Transverse colon (tissue), 3 donors: ENCODE results near the gene MED10.

Experiments used
- EP300 ChIP-seq: sonication (generic); formaldehyde crosslinking; IDR thresholded peaks from one replicate; pipeline ENCODE4 v1.6.1; 2017; ENCODE audit warnings: antibody characterized with exemption, low read depth
- TF ChIP-seq, protein P1 (sequence below), 5 experiments: fragments of 200-600 bp in 3 of 5; fragments of 450-650 bp in 2 of 5; sonication (generic) in 3 of 5; IDR thresholded peaks; 1 replicate in 2 of 5; 2 replicates in 3 of 5; pipeline ENCODE4 v1.5.1; 2016 to 2017; ENCODE audit warnings: antibody characterized with exemption in 5 of 5, inconsistent platforms in 3 of 5, mild to moderate bottlenecking in 2 of 5, moderate library complexity in 1 of 5

- TF ChIP-seq, protein P1, sequence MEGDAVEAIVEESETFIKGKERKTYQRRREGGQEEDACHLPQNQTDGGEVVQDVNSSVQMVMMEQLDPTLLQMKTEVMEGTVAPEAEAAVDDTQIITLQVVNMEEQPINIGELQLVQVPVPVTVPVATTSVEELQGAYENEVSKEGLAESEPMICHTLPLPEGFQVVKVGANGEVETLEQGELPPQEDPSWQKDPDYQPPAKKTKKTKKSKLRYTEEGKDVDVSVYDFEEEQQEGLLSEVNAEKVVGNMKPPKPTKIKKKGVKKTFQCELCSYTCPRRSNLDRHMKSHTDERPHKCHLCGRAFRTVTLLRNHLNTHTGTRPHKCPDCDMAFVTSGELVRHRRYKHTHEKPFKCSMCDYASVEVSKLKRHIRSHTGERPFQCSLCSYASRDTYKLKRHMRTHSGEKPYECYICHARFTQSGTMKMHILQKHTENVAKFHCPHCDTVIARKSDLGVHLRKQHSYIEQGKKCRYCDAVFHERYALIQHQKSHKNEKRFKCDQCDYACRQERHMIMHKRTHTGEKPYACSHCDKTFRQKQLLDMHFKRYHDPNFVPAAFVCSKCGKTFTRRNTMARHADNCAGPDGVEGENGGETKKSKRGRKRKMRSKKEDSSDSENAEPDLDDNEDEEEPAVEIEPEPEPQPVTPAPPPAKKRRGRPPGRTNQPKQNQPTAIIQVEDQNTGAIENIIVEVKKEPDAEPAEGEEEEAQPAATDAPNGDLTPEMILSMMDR (IDR thresholded peaks at IDR 0.05), result no peak
- TF ChIP-seq EP300, result no peak
These were observed 41.0 kb upstream of the MED10 start for GRCh38 chr5:6419340-6419852.
